ENCODE results near the gene SUGCT.

Gene SUGCT

DNA sequence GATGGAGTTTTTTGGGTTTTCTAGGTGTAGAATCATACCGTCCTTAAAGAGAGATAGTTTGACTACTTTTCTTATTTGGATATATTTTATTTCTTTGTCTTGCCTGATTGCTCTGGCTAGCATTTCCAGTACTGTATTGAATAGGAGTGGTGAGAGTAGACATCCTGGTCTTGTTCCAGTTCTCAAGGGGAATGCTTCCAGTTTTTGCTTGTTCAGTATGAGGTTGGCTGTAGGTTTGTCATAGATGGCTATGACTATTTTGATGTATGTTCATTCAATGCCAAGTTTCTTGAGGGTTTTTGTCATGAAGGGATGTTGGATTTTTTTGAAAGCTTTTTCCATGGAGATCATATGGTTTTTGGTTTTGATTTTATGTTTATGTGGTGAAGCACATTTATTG, 676.9 kb downstream of the SUGCT start:
- DNase-seq (ENCODE audit: low read depth in 2 of 2): no peak

DNA sequence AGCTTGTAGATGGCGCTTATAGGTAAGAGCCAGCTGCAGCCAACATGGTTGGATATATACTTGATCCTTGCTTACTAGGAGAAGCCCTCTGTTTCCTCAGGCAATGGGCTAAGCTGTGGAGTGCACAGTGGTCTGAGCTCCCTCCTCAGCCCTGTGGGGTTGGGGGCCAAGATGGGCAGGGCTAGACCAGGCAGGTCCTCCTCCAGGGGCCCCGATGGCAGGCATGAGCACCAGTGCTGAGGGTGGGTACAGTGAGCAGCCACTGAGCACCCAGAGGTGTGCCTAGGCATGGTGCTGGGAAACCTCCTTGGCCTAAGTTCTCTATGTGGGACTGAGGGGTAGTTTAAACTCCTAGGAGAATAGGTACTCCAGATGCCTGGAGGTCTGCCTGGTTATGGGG, 680.2 kb downstream of the SUGCT start:
- DNase-seq (ENCODE audit: low read depth in 2 of 2): no peak

DNA sequence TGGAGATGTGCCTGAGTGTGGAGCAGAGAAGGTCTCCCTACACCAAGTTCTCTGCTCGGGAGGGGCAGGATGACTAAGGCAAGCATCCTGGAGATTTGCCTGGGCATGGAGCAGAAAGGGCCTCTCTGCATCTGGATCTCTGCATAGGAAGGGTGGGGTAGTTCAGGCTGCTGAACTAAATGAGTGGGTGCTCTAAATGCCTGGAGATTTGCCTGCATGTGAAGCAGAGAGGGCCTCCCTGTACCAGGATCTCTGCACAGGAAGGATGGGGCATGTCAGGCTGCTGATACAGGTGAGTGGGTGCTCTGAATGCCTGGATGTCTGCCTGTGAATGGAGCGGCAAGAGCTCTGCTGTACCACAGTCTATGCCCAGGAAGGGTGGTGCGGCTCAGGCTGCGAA, 680.7 kb downstream of the SUGCT start:
- DNase-seq (ENCODE audit: low read depth in 2 of 2): no peak

DNA sequence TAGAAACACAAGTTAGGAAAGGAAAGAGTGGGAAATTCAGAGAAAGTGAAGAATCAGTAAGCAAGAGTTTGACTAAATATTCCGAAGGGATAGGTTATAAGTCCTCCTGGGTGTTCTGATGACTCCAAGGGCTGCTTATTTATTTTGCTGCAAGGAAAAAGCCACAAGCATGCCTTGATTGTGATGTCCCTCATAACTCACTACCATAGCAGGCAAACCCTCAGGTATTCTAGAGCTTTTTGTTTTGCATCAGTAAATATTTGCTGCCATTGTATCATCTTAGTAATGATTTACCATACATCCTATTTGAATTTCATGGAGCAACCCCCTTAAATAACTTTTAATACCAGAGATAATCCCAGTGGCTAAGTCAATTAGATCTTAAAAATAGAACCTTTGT, 688.1 kb downstream of the SUGCT start:
- DNase-seq (ENCODE audit: low read depth in 2 of 2): no peak

DNA sequence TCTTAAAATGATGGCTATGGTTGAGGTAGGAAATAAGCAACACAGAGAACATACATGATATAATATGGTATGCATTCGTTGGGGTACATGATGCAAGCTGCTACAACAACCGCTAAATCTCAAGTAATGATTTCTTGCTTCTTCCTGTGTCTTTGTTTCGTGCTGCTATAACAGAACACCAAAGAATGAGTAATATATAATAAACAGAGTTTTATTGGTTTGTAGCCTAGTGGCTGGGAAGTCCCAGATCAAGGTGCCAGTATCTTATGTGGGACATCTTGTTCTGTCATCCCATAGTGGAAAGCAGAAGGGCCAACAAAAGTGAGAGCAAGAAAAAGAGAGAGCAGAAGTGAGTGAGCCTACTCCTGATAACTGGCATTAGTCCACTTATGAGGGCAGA, 689.7 kb downstream of the SUGCT start:
- DNase-seq (ENCODE audit: low read depth in 2 of 2): no peak

DNA sequence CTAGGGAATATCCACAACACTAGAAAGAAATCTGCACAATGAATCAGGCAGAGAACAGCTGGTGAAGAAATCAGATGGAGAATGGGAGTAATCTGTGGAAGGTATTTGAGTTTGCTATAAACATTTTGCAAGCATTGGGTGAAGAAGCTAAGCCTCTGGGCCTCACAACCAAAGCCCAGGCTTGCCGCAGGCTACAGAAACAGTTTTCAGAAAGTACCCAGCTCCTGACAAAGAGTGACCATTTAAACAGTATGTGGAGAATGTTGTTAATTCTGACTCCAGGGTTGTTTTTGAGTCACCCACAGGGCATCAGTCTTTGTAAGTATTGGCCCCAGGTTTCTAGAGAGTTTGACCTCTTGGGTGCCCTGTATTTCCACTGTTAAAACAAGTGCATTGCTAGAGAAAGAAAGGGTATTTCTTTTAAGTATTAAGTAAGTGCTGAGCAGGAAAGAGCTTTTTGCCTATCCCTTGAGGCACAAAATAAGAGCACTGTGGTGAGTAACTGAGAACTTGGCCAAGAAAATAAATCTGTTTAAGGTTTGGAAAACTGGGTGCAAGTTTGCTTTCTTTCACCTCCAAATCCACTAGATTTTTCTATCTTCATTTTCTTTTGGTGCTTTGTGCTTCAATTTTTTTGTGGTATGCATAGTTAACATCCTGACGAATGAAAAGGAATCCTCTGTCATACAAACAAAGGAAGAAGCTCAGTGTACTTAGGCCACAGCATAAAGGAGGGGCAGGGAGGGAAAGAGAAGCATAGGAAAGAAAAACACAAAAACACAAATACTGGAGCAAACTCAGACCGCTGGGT, 691.8 kb downstream of the SUGCT start:
- no peak for DNase-seq (ENCODE audit: low read depth in 2 of 2)

DNA sequence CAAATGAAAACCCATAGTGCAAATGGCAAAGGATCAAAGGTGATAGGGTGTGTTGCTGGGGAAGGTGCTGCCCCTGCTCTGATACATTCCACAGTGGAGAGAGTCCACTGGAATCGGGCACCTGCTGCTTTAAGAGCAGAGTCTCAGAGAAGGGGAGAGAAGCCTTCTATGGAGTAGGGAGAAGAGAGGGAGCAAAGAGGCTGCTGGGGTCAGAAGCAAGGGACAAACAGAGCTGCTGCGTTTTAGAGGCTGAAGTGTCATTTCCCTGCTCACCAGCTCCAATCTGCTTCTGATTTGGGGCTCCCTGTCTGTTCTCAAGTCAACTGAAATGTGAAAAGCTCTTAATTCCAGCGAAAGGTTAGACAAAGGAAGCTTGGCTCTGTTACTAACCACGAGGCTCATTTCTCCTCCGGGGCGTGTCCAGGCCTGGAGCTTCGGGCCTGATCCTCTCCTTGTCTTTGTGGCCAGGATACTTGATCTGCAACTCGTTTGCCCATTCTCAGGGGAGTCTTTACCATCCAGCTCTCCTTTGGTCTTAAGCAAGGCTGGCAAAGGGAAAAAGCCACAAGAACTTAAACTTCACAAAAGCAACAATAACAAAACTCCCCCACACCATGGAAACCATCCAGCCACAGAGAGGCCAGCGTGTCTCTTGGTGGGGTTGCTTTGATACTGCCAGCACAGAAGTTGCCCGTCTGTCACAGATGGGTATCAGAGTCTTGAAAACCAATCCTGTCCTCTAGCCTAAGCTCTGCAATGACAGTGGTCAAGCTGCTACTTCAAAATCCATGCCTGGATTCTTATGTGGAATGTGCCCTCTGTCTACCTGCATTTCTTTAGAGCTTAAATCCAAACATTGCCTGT, 692.6 kb downstream of the SUGCT start:
- no peak for DNase-seq (ENCODE audit: low read depth in 2 of 2)

DNA sequence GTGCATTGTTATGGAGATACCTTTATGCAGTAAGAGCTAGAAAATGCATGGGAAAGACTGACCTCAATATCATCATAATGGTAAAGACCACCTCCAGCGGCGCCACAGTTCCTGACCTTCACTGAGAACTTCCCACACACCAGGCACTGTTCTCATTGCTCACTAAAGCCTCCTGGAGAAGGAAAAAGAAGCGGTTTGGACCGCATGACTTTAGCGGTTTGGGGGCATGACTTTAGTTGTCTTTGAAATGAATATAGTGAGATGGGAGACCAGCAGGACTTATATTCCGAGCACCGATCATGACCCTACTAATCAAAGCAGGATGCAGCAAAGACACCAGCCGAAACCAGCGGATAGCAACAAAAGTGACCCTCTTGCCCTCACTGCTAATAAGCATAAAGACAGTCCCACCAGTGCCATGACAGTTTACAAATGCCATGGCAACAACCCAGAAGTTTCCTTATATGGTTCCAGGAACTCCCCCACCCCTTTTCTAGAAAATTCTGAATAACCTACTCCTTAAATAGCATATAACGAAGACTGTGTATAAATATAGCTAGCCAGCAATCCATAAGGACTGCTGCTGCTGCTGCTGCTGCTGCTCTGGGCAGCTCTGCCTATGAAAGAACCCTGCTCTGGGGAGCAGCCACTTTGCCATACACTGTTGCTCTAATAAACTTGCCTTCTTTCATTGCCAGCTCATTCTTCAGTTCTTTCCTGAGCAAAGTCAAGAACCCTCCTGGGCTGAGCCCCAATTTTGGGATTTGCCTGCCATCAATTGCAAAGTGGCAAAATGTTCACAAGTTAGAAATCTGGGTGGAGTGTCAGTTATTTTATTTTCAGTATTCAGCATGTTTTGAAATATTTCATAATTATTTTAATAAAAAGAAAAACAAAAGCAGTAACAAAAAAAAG, 694.1 kb downstream of the SUGCT start:
- no peak for DNase-seq (ENCODE audit: low read depth in 2 of 2)

DNA sequence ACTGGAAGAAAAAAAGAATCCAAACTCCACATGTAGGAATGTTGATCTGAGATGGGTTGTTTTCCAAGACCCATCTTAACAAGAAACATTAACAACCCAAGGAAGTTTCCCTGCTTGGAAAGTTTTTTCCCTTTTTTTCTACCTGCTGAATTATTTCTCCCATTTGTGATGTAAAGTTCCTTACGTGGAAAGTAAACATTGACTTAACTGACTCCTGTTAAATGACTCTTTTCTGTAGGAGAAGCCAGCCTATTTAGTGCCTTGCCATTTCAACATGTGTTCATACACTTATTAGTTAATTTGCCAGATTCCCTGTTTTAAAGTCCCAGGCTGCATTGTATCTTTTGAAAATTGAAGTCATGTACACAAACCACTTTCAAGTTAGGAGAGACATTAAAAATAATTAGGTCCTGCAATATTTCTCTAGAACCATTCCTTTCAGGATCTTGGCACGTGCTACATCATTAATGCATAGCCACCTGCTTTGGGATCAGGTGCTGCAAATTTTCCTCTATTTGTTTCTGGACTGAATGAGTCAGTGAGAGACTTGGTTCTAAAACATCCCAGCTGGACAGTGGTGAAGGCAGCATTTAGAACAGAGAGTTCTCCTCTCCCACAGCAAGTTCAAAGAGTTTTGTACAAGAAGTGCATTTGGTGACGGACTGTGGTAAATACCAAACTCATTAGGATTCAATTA, 698.5 kb downstream of the SUGCT start:
- DNase-seq (ENCODE audit: low read depth in 2 of 2): no peak

DNA sequence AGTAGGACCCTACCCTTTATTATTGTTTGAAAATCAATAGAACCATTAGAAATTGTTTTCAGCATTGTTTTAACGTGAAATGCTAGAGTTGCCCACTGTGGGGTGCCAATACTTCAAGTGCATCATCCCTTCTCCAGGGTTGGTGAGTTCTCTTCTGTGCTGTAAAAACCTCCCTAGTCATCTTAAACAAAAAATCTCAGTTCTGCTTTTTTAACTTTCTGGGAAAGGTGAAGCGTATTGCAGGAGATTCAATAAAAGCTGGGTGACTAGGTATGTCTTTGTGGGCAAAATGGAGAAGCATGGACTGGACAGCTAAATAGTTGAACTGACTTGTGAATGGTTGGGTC, 699.1 kb downstream of the SUGCT start:
- DNase-seq (ENCODE audit: low read depth in 2 of 2): no peak

DNA sequence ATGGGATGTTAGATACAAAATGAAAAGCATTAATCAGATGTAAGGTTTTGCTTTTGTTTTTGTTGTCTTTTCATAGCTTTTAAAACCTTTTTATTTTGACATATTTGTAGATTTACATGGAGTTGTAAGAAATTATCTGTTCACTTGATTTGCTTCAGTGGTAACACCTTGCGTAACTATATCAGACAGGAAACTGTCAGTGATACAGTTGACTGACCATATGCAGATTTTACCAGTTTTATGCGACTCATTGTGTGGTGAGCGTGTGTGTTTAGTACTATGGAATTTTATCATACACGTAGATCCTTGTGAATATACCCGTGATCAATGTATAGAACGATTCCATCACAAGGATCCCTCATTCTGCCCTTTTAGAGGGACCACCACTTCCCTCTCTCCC, 701.4 kb downstream of the SUGCT start:
- DNase-seq (ENCODE audit: low read depth in 2 of 2): no peak

DNA sequence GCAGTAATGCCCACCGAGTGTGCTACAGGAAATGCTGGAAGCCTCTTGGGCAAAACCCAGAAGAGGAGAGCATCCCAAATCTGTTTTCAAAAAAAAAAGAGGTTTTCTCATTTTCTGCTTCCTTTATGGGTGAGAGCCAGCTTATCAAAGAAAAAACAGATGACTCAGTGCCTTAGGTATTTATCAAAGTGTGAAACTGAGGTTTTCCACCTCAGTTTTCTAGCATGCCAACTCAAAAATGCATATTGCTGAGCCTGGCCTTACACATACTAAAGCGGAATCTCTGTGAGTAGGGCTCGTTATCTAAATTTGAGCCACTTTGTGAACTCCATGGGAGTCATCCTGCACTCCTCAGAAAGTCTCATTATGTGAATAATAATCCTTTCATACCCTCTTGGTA, 705.1 kb downstream of the SUGCT start:
- no peak for DNase-seq (ENCODE audit: low read depth in 2 of 2)

DNA sequence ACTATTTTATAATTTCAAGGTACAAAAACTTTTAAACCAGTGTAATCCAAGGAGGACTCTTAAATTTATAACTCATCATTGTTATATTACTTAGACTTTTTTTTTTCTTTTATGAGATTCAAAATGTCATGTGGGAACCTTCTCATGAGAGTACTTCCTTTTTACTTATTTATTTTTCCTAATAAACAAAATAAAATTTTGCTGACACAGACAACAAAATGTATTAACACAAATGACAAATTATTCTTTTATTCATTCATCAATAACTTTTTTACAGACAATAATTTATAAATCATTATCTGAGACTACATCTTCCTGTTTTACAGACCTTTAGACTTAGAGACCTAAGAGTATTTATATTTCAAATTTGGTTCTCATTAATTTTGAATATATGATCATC, 706.2 kb downstream of the SUGCT start:
- no peak for DNase-seq (ENCODE audit: low read depth in 2 of 2)

DNA sequence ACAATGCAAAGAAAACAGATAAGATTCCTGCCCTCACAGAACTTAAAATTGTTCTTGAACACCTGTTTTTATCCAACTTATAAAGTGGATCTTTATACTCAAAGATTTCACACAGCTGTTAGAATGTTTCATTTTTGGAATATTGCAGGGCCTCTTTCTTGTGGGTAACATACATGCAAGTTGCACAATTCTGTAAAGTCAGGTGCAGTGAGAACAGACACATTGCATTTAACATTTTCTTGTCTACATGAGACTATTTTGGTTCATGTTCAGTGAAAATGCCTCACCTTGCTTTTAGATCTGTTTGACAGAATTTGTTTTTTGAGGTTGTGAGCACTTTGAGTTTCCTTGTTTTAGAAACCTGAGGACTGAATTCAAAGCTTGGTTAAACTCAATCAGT, 707.8 kb downstream of the SUGCT start:
- no peak for DNase-seq (ENCODE audit: low read depth in 2 of 2)

DNA sequence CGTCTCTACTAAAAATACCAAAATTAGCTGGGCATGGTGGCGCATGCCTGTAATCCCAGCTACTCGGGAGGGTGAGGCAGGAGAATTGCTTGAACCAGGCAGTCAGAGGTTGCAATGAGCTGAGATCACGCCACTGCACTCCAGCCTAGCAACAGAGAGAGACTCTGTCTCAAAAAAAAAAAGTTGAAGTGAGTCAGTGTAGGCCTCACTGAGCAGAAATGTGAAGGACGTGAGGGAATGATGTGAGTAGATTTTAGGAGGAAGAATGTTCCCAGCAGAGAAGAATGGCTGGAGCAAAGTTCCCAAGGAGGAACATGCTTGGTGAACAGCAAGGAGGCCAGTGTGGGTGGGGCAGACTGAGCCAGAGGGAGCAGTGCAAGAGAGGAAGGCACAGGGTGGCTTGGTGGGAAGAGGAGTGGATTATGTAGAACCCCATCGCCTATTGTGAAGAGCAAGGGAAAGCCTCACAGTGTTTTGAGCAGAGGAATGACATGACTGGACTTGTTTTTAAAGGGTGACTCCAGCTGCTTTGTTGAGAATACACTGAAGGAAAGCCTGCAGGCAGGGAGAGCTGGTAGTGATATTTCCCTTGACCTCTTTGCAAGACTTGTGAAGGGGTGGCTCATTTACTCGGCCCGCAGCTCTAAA, 708.7 kb downstream of the SUGCT start:
- no peak for DNase-seq (ENCODE audit: low read depth in 2 of 2)

DNA sequence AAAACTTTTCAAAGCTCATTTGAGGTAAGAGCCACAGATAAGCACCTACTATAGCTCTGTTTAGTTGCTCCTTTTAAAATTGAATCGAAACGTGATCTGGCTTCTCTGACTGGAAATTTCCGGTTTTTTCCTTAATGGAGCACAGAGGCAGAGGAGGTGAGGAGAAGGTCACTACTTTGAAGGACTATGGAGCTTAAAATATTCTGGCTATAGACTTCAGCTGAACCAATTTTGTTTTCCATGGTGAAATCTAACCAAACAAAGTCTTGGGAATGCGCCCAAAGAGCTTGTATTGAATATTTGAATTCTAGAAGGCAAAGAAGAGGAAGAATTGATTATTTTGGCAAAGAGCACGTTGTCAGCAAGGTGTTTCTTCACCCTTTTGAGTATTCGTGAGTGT, 711.1 kb downstream of the SUGCT start:
- no peak for DNase-seq (ENCODE audit: low read depth in 2 of 2)

DNA sequence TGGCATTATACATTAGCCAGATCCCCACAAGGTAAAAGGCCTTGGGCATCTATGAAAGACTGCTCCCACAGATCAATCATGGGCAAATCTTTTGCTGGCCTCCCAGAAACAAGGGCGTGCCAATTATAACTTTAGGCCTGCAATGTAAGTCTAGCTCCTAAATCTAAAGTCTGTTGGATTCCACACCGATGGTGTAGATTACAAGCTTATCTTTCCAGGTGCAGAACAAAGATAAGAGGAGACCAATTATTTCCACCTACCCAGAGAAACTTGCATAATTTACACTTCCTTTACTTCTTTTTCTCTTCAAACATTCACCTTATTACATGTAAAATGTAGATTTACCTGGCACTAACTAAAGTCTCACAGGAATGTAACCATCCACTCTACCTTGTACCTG, 713.1 kb downstream of the SUGCT start:
- DNase-seq (ENCODE audit: low read depth in 2 of 2): no peak

DNA sequence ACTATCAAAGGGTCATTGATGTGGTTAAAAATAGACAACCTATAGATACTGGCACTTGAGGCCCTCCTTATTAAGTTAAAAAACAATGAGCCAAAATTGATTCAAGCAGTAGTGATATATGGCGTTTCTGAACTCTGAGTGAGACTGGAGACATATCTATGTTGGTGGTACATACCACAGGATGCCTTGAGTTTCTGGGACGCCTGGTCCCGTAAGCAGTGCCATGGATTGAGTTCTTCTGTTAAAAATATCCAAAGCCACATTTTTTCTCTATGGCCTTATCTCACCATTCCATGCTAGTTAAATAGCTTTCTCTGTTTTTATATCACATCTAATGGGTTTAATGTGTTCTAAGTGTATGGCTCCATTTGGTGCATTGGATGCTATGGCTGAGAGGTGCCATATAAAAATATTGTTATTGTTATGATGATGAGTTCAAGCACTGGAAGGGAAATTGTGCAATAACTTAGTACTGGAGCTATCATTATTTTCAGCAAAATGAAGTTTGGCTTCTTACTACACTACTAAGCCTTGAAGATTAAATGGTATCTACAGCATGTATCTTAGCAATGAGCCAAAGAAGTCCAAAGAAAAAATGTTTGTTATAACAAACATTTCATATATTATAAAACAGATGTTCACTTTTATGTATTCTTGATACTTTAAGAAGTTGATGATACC, 713.9 kb downstream of the SUGCT start:
- DNase-seq (ENCODE audit: low read depth in 2 of 2): no peak

DNA sequence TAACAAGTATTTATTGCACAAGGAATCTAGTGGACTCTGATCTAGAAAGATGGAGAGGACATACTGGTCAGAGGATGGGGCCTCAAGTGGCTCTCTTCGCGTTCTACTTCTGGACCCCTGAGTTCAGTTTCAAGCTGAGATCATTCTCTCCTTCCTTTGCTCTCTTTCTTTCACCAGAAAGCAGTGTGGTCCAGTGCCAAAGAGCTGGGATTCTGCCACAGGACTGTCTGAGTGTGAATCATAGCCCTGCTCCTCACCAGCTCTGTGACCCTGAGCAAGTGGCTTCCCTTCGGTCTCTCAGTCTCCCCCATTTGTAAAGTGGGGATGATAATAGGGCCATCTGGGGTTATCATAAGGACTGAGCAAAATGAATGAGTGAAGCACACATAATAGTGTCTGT, 715.2 kb downstream of the SUGCT start:
- no peak for DNase-seq (ENCODE audit: low read depth in 2 of 2)

DNA sequence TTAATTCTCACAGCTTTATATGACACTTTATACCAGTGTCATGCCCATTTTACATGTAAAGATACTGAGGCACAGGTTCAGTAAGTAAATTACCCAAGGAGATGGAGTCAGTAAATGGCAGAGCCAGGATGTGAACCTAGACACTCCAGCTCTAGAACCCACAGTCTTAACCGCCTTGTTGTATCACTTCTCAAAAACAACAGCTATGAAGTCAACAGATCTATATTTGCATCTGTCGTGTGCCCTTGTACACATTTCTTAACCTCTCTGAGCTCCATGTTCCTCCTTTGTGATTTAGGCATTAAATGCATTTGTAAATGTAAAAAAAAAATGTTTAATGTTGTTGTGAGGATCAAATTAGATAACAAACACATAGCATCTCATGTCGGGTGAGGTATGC, 716.2 kb downstream of the SUGCT start:
- DNase-seq (ENCODE audit: low read depth in 2 of 2): no peak

DNA sequence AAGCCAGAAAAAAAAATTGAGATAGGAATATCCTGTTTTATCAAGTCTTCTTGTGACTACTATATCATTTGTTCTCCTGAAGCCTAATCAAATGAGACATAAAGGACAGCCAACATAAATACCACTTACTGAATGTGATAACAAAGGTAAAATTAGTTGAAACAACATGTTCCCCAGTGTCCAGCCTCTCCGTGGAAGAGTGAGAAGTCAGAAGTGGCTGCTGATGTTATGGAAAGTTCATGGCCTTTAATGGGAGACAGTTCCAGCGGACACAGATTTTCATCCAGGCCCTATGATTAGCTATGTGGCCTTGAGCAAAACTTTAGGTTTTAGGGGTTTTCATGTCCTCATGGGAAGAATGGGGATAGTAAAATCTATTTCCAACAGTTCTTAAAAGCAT, 724.3 kb downstream of the SUGCT start:
- no peak for DNase-seq (ENCODE audit: low read depth in 2 of 2)
